ENCODE data around the gene GRAMD1C.

- TF ChIP-seq CTCF (IDR thresholded peaks at IDR 0.05; ENCODE audit: low read length) (no peak), EZH2phosphoT487 (IDR thresholded peaks at IDR 0.05; ENCODE audit: low read length) (no peak)
Observed at GRCh38 chr3:113828600-113828999, 10.0 kb upstream of the GRAMD1C start.

All from MM.1S (cell line).